Keratinocyte (primary cell): Measurements from ENCODE around the gene LAMA3.

Experiments
- EZH2 ChIP-seq: IDR thresholded peaks from one replicate; pipeline ENCODE4 v1.6.1; 2012; ENCODE audit warnings: inconsistent platforms, mild to moderate bottlenecking, low read length, moderate library complexity
- TF ChIP-seq, protein P1 (sequence below), 3 experiments: IDR thresholded peaks in 1 of 3; conservative IDR thresholded peaks in 1 of 3; optimal IDR thresholded peaks in 1 of 3; 2 replicates in 2 of 3; 3 replicates in 1 of 3; pipeline versions ENCODE3 to v1.5.1; 2011; ENCODE audit warnings: low read length in 3 of 3, mild to moderate bottlenecking in 3 of 3, moderate library complexity in 2 of 3, control low read depth in 1 of 3, inconsistent platforms in 1 of 3; ENCODE audit not compliant: insufficient read depth in 2 of 3; ENCODE audit errors: extremely low read depth in 1 of 3

DNA sequence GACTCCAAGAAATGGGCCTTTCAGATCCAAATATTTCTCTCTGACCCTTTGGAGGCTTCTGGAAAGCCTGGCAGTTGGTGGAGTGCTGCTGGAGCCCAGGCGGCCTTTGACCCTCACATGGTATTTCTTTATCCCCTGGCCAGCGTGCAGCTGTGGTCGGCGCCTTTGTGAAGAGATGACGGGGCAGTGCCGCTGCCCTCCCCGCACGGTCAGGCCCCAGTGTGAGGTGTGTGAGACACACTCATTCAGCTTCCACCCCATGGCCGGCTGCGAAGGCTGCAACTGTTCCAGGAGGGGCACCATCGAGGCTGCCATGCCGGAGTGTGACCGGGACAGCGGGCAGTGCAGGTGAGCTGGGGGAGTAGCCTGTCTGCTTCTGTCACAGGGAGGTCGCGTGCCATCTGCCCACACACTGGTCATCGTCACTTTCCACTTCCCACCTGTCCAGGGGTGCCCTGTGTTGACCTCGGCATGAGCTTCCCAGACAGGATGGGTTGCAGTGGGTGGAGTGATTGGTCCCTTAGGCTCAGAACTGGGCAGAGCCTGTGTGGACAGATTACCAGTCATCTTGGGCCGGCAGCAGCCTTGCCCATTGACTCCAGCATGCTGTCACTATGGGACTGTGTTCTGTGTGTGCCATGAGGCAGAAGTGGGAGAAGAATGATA lies 158.2 kb downstream of the LAMA3 start:
- TF ChIP-seq, protein P1, sequence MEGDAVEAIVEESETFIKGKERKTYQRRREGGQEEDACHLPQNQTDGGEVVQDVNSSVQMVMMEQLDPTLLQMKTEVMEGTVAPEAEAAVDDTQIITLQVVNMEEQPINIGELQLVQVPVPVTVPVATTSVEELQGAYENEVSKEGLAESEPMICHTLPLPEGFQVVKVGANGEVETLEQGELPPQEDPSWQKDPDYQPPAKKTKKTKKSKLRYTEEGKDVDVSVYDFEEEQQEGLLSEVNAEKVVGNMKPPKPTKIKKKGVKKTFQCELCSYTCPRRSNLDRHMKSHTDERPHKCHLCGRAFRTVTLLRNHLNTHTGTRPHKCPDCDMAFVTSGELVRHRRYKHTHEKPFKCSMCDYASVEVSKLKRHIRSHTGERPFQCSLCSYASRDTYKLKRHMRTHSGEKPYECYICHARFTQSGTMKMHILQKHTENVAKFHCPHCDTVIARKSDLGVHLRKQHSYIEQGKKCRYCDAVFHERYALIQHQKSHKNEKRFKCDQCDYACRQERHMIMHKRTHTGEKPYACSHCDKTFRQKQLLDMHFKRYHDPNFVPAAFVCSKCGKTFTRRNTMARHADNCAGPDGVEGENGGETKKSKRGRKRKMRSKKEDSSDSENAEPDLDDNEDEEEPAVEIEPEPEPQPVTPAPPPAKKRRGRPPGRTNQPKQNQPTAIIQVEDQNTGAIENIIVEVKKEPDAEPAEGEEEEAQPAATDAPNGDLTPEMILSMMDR (optimal IDR thresholded peaks at IDR 0.05 in 1 of 3, IDR thresholded peaks at IDR 0.05 in 1 of 3, conservative IDR thresholded peaks at IDR 0.05 in 1 of 3; ENCODE audit: extremely low read depth in 1 of 3, insufficient read depth in 2 of 3, low read length in 3 of 3), result no peak
- no peak for TF ChIP-seq EZH2
